Breast epithelium (tissue), 3 donors: ENCODE data around the gene PARG.

Source experiments
- POLR2A ChIP-seq: fragments of 450-650 bp; IDR thresholded peaks from one replicate; pipeline ENCODE4 v1.6.1; 2016; ENCODE audit warnings: antibody characterized with exemption, mild to moderate bottlenecking, moderate library complexity
- POLR2AphosphoS5 ChIP-seq, 3 donors: sonication (generic); formaldehyde crosslinking; IDR thresholded peaks; one replicate each; pipeline ENCODE4 v1.6.1; 2017; ENCODE audit warnings: antibody characterized with exemption in 3 of 3
- TF ChIP-seq, protein P1 (sequence below), 3 donors: fragments of 450-650 bp; IDR thresholded peaks; one replicate each; pipeline ENCODE4 v1.5.1; 2016 to 2017; ENCODE audit warnings: antibody characterized with exemption in 3 of 3, mild to moderate bottlenecking in 3 of 3, moderate library complexity in 3 of 3

DNA sequence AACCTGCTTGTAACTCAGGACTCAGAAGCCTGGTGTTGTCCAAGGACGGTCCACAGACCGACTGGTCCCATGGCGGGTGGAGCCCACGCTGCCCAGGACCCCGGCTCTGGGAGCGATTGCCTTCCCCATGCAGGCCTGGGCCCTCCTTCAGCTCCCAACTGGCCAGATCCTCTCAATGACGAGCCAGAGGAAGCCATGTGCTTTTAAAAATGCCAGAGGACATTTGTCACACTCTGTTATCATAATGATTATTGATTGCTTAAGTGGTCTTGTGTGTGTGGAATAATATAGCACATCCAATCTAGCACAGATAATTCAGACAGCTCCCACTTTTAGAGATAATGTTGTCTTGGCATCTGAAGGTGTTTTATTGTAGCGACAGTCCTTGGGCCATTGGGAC is 157.1 kb downstream of the PARG start:
- TF ChIP-seq, protein P1, sequence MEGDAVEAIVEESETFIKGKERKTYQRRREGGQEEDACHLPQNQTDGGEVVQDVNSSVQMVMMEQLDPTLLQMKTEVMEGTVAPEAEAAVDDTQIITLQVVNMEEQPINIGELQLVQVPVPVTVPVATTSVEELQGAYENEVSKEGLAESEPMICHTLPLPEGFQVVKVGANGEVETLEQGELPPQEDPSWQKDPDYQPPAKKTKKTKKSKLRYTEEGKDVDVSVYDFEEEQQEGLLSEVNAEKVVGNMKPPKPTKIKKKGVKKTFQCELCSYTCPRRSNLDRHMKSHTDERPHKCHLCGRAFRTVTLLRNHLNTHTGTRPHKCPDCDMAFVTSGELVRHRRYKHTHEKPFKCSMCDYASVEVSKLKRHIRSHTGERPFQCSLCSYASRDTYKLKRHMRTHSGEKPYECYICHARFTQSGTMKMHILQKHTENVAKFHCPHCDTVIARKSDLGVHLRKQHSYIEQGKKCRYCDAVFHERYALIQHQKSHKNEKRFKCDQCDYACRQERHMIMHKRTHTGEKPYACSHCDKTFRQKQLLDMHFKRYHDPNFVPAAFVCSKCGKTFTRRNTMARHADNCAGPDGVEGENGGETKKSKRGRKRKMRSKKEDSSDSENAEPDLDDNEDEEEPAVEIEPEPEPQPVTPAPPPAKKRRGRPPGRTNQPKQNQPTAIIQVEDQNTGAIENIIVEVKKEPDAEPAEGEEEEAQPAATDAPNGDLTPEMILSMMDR (IDR thresholded peaks at IDR 0.05), result no peak
- TF ChIP-seq POLR2A, result no peak
- no peak for TF ChIP-seq POLR2AphosphoS5 (IDR thresholded peaks at IDR 0.05)
